CD4-positive, alpha-beta T cell treated with Interleukin-12 subunit alpha and Interleukin-12 subunit beta, for 1 hour (primary cell): ENCODE results near the gene KIF1A.

ENCODE experiments used
- DNase-seq: peaks from one replicate; pipeline ENCODE4 v3.0.0-alpha.2; 2020

The KIF1A gene

DNA sequence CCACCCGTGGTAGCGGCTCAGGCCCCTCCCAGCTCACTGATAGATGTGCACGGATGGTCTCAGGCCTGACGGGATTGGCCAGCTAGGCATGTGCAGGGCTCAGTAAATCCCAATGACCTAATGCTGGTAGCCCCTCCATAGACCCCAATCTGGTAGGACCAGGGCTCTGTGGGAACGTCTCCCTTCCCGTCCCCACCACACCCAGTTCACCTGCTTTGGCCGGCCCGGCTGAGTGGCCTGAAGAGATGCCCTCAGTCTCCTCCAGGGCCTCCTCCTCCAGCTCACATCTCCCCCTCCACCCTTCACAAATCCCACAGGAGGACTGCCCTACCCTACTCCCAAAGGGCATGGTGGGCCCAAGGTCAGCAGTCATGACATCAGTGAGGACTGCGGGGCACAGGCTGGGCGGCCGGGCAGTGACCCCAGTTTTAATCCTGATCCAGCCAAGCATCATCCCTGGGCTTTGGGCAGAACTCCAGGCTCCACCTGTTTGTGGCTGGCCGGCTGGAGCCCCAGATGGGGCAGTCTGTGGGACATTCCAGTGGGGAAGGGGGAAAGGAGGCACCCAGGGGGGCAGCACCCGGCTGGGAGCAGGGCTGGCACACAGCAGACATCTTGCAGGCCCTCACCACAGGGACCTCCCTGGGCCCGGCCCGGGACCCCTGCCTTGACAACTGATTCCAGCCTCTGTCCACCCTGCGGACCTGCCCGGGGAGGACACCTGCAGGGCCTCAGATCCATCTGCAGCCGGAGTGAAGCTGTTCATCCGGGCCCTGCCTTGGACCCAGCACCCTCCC is 2.3 kb downstream of the KIF1A start:
- no peak for DNase-seq

GRCh38 chr2:240816584-240817495 is 3.2 kb downstream of the KIF1A start:
- DNase-seq, result no peak

- no peak for DNase-seq
Observed at GRCh38 chr2:240815761-240816583, 4.0 kb downstream of the KIF1A start.

- no peak for DNase-seq
Observed at GRCh38 chr2:240814946-240815760, 4.9 kb downstream of the KIF1A start.

DNA sequence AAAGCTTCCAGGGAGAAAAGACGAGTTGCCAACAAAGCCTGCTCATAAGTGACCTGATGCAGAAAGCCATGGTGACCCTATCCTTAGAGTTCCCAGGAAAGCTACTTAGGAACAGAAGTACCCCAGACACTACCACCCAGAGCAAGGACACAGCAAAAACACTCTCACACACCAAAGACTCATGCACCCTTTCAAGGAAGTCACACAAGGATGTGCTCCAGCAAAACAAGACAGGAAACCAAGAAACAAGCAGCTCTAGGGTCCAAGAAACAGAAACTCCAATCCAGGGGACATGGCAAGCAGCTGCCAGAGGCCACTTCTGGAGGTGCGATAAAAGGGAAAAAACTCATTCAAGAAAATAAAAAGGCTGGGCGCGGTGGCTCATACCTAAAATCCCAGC is 5.7 kb downstream of the KIF1A start:
- no peak for DNase-seq

GRCh38 chr2:240813231-240813921 is 6.6 kb downstream of the KIF1A start:
- DNase-seq, result no peak

- no peak for DNase-seq
Observed at GRCh38 chr2:240812721-240813120, 7.3 kb downstream of the KIF1A start.

DNA sequence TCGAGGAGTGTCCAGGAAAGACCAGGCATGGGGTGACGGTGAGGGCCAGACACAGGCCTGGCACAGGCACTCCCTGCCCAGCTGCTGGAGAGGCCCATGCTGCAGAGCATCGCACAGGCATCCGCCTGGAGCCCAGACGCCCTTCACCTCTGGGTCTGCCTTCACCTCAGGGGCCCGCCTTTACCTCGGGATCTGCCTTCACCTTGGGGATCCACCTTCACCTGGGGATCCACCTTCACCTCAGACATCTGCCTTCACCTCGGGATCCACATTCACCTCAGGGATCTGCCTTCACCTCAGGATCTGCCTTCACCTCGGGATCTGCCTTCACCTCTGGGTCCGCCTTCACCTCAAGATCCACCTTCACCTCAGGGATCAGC is 7.7 kb downstream of the KIF1A start:
- DNase-seq, result no peak

- DNase-seq, result no peak
Observed at GRCh38 chr2:240811346-240812300, 8.4 kb downstream of the KIF1A start.

GRCh38 chr2:240810621-240811020 is 9.4 kb downstream of the KIF1A start:
- DNase-seq, result no peak

DNA sequence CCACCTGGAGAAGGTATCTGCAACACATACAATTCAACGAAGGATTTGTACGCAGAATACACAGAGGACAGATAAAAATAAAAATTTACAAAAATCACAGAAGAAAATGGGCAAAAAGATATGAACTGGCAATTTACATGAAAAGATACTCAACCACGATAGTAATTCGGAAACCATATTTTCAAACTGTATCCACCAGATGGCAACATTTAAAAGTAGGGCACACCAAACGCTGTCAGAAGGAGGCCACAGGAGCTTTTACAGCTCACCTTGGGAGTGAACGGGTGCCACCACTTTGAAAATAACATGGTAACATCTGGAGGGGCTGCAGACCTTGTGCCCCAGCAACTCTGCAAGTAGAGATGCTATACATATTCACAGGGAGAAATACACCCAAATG is 9.8 kb downstream of the KIF1A start:
- no peak for DNase-seq

GRCh38 chr2:240809276-240809675 is 10.7 kb downstream of the KIF1A start:
- DNase-seq, result no peak

- DNase-seq, result no peak
Observed at GRCh38 chr2:240806459-240806858, 13.6 kb downstream of the KIF1A start.

GRCh38 chr2:240806006-240806405 is 14.0 kb downstream of the KIF1A start:
- DNase-seq, result no peak

DNA sequence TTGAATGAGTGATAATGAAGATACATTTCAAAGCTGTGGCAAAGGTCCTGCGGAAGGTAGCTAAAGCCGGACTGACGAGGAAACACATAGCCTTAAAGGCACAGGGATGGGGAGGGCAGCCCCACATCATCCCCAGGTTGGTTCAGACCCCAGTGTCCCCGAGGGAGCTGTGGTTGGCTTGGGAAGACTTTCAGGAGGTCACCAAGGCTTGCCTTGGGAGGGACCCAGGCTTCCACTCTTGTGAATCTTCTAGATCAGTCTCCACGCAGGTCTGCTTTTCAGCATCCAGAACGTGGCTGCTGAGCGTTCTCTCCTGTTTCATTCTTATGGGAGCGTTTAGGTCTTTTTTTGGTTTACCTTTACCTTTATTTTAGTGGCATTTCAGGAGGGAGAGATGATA is 16.8 kb downstream of the KIF1A start:
- no peak for DNase-seq

DNA sequence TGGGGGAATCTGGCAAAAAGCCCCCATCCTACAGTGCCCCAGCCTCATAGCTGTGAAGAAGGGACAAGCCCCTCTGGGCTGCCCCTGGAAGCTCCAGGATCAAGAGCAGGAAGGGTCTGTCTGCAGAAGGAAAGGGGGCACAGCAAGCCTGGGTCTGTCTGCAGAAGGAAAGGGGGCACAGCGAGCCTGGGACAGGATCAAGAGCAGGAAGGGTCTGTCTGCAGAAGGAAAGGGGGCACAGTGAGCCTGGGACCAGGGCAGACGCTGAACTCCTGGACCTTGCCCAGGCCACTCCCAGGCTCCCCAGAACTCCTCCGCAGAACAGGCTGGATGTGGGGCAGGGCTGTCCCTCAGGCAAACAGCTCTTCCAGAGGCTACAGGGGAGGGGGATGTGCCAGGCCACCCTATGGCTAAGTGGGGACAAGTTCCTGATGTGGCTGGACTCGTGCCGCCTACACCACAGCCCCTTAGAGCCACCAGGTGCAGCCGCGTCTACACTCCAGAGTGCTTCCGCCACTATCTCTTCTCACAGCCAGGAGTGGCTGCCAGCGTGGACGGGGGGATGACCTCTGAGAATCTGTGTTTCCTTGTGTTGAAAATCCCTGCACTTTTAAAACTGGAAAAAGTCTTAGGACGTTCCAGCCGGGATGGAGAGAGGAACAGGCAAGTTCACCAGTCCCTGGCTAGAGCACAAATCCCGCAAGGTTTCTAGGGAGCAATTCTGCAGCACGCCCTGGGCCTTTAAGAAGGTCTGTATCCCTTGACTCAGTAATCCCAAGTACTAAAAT is 20.8 kb downstream of the KIF1A start:
- no peak for DNase-seq

- no peak for DNase-seq
Observed at GRCh38 chr2:240798327-240798905, 21.6 kb downstream of the KIF1A start.

DNA sequence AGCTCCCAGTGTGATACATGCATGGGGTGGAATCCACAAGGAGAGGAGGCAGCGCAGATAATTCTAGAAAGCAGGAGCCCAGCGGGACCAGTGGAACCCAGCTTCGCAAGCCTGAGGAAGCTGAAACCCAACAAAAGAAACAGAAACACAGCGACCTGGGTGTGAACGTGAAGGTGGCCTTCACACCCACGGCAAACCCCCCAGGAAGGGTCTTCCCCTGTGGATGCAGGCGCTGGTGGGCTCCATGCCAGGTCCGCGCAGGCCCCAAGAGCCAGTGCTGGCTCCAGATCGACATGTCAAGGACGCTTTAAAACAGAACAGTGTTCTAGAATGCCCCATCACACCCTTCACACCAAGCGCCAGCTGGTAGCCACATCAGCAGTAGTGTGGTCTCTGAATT is 22.1 kb downstream of the KIF1A start:
- no peak for DNase-seq

- DNase-seq, result no peak
Observed at GRCh38 chr2:240797500-240797895, 22.5 kb downstream of the KIF1A start.
